Nephron progenitor cell (in vitro differentiated cells): Measurements from ENCODE around the gene PIMREG.
"Not testable (repeated sequence)": the region's sequence is repeated elsewhere in the genome, so short reads cannot be mapped to it uniquely, and the experiment has no call there.

Experiments
- DNase-seq: peaks from one replicate; pipeline ENCODE4 v3.0.0; 2021
- H3K27ac Mint-ChIP-seq: 2 replicates; pipeline ENCODE4 v1.8.0; 2021; ENCODE audit warnings: mild to moderate bottlenecking, moderate library complexity, mixed read lengths
- H3K27me3 Mint-ChIP-seq: 2 replicates; pipeline ENCODE4 v1.8.0; 2021; ENCODE audit warnings: mild to moderate bottlenecking, low read depth, mixed read lengths; ENCODE audit not compliant: poor library complexity
- H3K36me3 Mint-ChIP-seq: 2 replicates; pipeline ENCODE4 v1.8.0; 2021; ENCODE audit warnings: low read depth, mixed read lengths
- H3K4me1 Mint-ChIP-seq: 2 replicates; pipeline ENCODE4 v1.8.0; 2021; ENCODE audit warnings: mixed read lengths
- H3K4me3 Mint-ChIP-seq: 2 replicates; pipeline ENCODE4 v1.8.0; 2021; ENCODE audit warnings: mild to moderate bottlenecking, moderate library complexity, mixed read lengths
- H3K9me3 Mint-ChIP-seq: 2 replicates; pipeline ENCODE4 v1.8.0; 2021; ENCODE audit warnings: mild to moderate bottlenecking, moderate library complexity, mixed read lengths
- CTCF ChIP-seq: fragments of 200-600 bp; sonication (generic); IDR thresholded peaks from 2 replicates; pipeline ENCODE4 v1.5.0; 2021; ENCODE audit warnings: antibody characterized with exemption

PIMREG gene

GRCh38 chr17:6479622-6480302 lies 35.5 kb downstream of the PIMREG start:
- Mint-ChIP-seq H3K4me3 (no peak overlapping the region), H3K27me3 (peaks cover 30% of the 10 kb centered on the region), H3K4me1 (peaks cover 41% of the 10 kb centered on the region), H3K27ac (peak overlapping the region; percentile 78), H3K36me3 (no peaks in the 10 kb centered on the region), H3K9me3 (no peaks in the 10 kb centered on the region)
- no peak for TF ChIP-seq CTCF
- no peak for DNase-seq

GRCh38 chr17:6480303-6480675 lies 36.0 kb downstream of the PIMREG start:
- no peak for DNase-seq
- no peaks in the 10 kb centered on the region for H3K36me3 Mint-ChIP-seq
- TF ChIP-seq CTCF, result no peak
- no peak overlapping the region for H3K27ac Mint-ChIP-seq
- no peaks in the 10 kb centered on the region for H3K9me3 Mint-ChIP-seq
- H3K27me3 Mint-ChIP-seq, result peaks cover 30% of the 10 kb centered on the region
- H3K4me1 Mint-ChIP-seq, result peaks cover 37% of the 10 kb centered on the region
- no peak overlapping the region for H3K4me3 Mint-ChIP-seq

- no peak overlapping the region for H3K4me3 Mint-ChIP-seq
- peaks cover 28% of the 10 kb centered on the region for H3K4me1 Mint-ChIP-seq
- no peak for TF ChIP-seq CTCF
- no peak for DNase-seq
- H3K27me3 Mint-ChIP-seq, result peaks cover 23% of the 10 kb centered on the region
- no peaks in the 10 kb centered on the region for H3K36me3 Mint-ChIP-seq
- H3K27ac Mint-ChIP-seq, result no peak overlapping the region
- no peaks in the 10 kb centered on the region for H3K9me3 Mint-ChIP-seq
Measured at GRCh38 chr17:6482105-6482455, 37.8 kb downstream of the PIMREG start.

GRCh38 chr17:6482796-6483195 lies 38.5 kb downstream of the PIMREG start:
- not testable (repeated sequence) for H3K9me3 Mint-ChIP-seq, H3K4me3 Mint-ChIP-seq, H3K36me3 Mint-ChIP-seq, DNase-seq, H3K27ac Mint-ChIP-seq
- Mint-ChIP-seq H3K4me1 (peaks cover 23% of the 10 kb centered on the region), H3K27me3 (peaks cover 20% of the 10 kb centered on the region)

GRCh38 chr17:6483507-6483906 lies 39.3 kb downstream of the PIMREG start:
- no peak for DNase-seq
- no peaks in the 10 kb centered on the region for H3K9me3 Mint-ChIP-seq
- peaks cover 29% of the 10 kb centered on the region for H3K4me1 Mint-ChIP-seq
- H3K27ac Mint-ChIP-seq, result no peak overlapping the region
- no peaks in the 10 kb centered on the region for H3K36me3 Mint-ChIP-seq
- TF ChIP-seq CTCF, result no peak
- H3K27me3 Mint-ChIP-seq, result peaks cover 20% of the 10 kb centered on the region
- no peak overlapping the region for H3K4me3 Mint-ChIP-seq

- Mint-ChIP-seq H3K36me3 (no peaks in the 10 kb centered on the region), H3K27ac (no peak overlapping the region), H3K27me3 (peaks cover 16% of the 10 kb centered on the region), H3K4me1 (peaks cover 28% of the 10 kb centered on the region), H3K4me3 (no peak overlapping the region), H3K9me3 (no peaks in the 10 kb centered on the region)
- no peak for TF ChIP-seq CTCF
- no peak for DNase-seq
Measured at GRCh38 chr17:6485646-6486412, 41.6 kb downstream of the PIMREG start.
